Kidney epithelial cell (primary cell): ENCODE results near the gene MYO3B. TPM values are rescaled to one million over a fixed set of nuclear protein-coding genes. Genes with fewer than 3 reads are reported as not detected.

Experiments used
- DNase-seq: peaks from one replicate; pipeline ENCODE4 v3.0.0-alpha.2; 2010; ENCODE audit warnings: low read depth
- H3K27me3 ChIP-seq: 2 replicates; pipeline ENCODE4 v1.6.0; 2011; ENCODE audit warnings: low read length; ENCODE audit not compliant: control insufficient read depth, insufficient read depth
- H3K36me3 ChIP-seq: 2 replicates; pipeline ENCODE4 v1.5.1; 2011; ENCODE audit warnings: low read length; ENCODE audit not compliant: control insufficient read depth, insufficient read depth
- H3K4me3 ChIP-seq: 2 replicates; pipeline ENCODE4 v1.5.1; 2011; ENCODE audit warnings: low read depth, mild to moderate bottlenecking, control low read depth, low read length
- CTCF ChIP-seq: IDR thresholded peaks from 2 replicates; pipeline ENCODE4 v1.5.1; 2011; ENCODE audit warnings: mild to moderate bottlenecking, moderate library complexity, low read length, control low read depth, inconsistent platforms; ENCODE audit not compliant: insufficient read depth, poor library complexity, severe bottlenecking
- total RNA-seq: library from RNA; depleted of rRNA; stranded (reverse); fragments of >200 nt; gene quantifications from 2 replicates; pipeline ENCODE4 v1.2.3, GENCODE V29; 2015

The MYO3B gene
- total RNA-seq, 1 donor from 2014 or later = 1.1 TPM

DNA sequence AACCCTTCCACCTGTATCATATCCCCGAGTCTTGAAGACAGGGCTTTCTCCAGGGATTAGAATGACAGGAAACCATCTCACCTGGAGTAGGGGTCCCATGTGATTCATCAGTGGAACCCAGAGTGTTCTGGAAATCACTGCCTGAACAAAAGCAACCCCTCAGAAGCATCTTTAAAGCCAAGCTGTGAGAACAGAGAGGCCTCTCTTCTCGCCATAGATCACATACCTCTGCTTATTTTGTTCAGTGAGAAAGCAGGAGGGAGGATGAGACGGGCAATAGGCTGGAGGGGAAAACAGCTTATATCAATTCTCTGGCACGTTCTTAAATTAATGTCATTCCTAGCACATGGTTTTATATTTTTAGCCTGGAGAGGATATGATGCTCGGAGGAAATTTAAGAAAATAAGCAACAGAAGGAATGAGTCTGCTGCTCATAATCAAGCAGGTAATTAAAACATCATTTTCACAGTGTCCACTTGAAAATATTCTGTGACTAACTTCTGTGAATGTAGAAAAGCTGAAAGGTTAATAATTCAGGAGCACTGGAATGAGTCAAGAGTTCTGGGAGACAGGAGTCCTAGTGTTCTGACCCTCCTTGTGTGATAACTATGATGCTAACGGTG lies 323.6 kb downstream of the MYO3B start:
- no peak for TF ChIP-seq CTCF
- Histone ChIP-seq H3K36me3 (no peaks in the 10 kb centered on the region), H3K4me3 (no peak overlapping the region), H3K27me3 (no peaks in the 10 kb centered on the region)
- no peak for DNase-seq

- Histone ChIP-seq H3K36me3 (no peaks in the 10 kb centered on the region), H3K4me3 (no peak overlapping the region), H3K27me3 (no peaks in the 10 kb centered on the region)
- no peak for DNase-seq
- TF ChIP-seq CTCF = no peak
These were observed 324.6 kb downstream of the MYO3B start for GRCh38 chr2:170502361-170503130.

DNA sequence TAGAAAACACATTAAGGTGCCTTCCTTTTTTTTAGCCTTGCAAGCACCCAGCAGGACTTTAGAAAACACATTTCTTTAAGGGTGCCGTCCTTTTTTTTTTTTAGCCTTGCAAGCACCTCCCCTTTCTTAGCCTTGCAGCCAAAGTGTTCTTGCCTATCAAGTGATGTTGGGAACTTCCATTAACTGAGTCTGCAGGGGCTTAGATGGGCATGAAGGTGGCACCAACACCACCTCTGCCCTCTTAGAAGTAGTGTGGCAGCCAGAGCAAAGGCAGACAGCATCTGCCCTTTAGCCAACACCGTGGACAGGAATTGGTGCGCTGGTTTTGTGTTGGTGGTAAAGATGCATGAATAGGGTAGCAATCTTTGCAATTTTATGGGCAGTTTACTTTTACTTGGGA lies 325.6 kb downstream of the MYO3B start:
- TF ChIP-seq CTCF = no peak
- H3K36me3 ChIP-seq = no peaks in the 10 kb centered on the region
- DNase-seq = no peak
- no peaks in the 10 kb centered on the region for H3K27me3 ChIP-seq
- H3K4me3 ChIP-seq = no peak overlapping the region

DNA sequence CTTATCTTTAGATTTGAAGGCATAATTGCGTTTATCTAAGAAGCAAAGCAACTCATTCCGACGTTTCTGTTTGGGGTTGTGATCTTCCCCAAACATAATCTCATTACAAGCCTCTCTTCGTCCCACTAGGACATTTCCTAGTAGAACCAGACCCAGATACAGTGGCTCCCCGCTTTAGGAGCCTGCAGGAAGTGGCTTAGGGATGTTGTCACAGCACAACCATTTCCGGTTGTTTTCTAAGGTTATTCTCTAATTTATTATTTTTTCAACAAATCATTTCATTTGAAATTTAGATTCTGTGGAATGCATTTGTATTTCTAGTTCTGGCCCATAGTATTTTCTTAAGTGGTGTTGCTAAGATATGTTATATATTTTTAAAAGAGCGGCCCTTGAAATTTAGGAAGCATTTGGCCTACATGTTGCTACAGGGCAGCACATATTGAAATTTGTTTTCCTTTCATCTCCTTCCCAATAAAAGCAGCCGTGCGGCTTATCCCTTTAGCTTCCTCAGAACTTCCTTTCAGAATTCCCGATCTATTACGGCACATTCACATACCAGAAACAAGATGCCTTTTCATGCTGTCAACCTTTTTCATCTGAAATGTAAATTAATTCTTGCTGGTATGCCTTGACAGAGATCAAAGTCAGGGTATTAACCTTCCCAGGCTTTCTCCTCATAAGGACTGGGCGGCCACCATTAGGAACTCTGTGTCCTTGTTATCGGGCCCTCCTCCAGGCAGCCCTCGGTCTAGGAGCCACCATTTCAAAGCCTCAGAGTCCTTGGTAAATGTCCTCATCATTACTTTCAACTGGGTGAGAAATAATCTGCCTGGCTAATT lies 326.2 kb downstream of the MYO3B start:
- no peaks in the 10 kb centered on the region for H3K36me3 ChIP-seq
- H3K27me3 ChIP-seq = no peaks in the 10 kb centered on the region
- H3K4me3 ChIP-seq = no peak overlapping the region
- DNase-seq = no peak
- no peak for TF ChIP-seq CTCF

GRCh38 chr2:170504810-170505145 lies 326.8 kb downstream of the MYO3B start:
- H3K27me3 ChIP-seq = no peaks in the 10 kb centered on the region
- TF ChIP-seq CTCF = no peak
- H3K4me3 ChIP-seq = no peak overlapping the region
- no peaks in the 10 kb centered on the region for H3K36me3 ChIP-seq
- no peak for DNase-seq
